Fibroblast of peridontal ligament (primary cell): ENCODE data around the gene GRID2.
A peak's percentile ranks its signal among the peaks of the same experiment; 100 is the strongest.

Experiments used
- DNase-seq: peaks from one replicate; pipeline ENCODE4 v3.0.0-alpha.2; 2010; ENCODE audit errors: extremely low read depth

The GRID2 gene

GRCh38 chr4:92522356-92522755 lies 218.6 kb downstream of the GRID2 start:
- DNase-seq: no peak

- DNase-seq: no peak
These were observed 220.4 kb downstream of the GRID2 start for GRCh38 chr4:92524131-92524530.

GRCh38 chr4:92528541-92528940 lies 224.8 kb downstream of the GRID2 start:
- no peak for DNase-seq

- DNase-seq: no peak
These were observed 225.7 kb downstream of the GRID2 start for GRCh38 chr4:92529510-92529909.

GRCh38 chr4:92535599-92535998 lies 231.8 kb downstream of the GRID2 start:
- no peak for DNase-seq

- no peak for DNase-seq
These were observed 247.8 kb downstream of the GRID2 start for GRCh38 chr4:92551616-92552015.

GRCh38 chr4:92566269-92566668 lies 262.5 kb downstream of the GRID2 start:
- no peak for DNase-seq

- DNase-seq: no peak
These were observed 277.1 kb downstream of the GRID2 start for GRCh38 chr4:92580816-92581215.

GRCh38 chr4:92599044-92599443 lies 295.3 kb downstream of the GRID2 start:
- DNase-seq: no peak

- no peak for DNase-seq
These were observed 296.9 kb downstream of the GRID2 start for GRCh38 chr4:92600638-92601037.

- no peak for DNase-seq
These were observed 302.5 kb downstream of the GRID2 start for GRCh38 chr4:92606227-92606626.

GRCh38 chr4:92615049-92615448 lies 311.3 kb downstream of the GRID2 start:
- no peak for DNase-seq

GRCh38 chr4:92618968-92619367 lies 315.2 kb downstream of the GRID2 start:
- peak; percentile 0 for DNase-seq

GRCh38 chr4:92629302-92629701 lies 325.5 kb downstream of the GRID2 start:
- DNase-seq: no peak

- no peak for DNase-seq
These were observed 331.1 kb downstream of the GRID2 start for GRCh38 chr4:92634882-92635281.

GRCh38 chr4:92636038-92636806 lies 332.5 kb downstream of the GRID2 start:
- DNase-seq: no peak

GRCh38 chr4:92641409-92641808 lies 337.6 kb downstream of the GRID2 start:
- no peak for DNase-seq

- DNase-seq: no peak
These were observed 343.1 kb downstream of the GRID2 start for GRCh38 chr4:92646826-92647225.

- no peak for DNase-seq
These were observed 347.8 kb downstream of the GRID2 start for GRCh38 chr4:92651536-92651935.

- DNase-seq: no peak
These were observed 350.3 kb downstream of the GRID2 start for GRCh38 chr4:92654084-92654483.

GRCh38 chr4:92657695-92658094 lies 353.9 kb downstream of the GRID2 start:
- DNase-seq: no peak

- no peak for DNase-seq
These were observed 354.6 kb downstream of the GRID2 start for GRCh38 chr4:92658318-92658717.

GRCh38 chr4:92677805-92678204 lies 374.0 kb downstream of the GRID2 start:
- no peak for DNase-seq

- DNase-seq: no peak
These were observed 374.5 kb downstream of the GRID2 start for GRCh38 chr4:92678292-92678691.
